ENCODE data around the gene DNAJB1.
A peak's percentile ranks its signal among the peaks of the same experiment; 100 is the strongest.

Gene DNAJB1

DNA sequence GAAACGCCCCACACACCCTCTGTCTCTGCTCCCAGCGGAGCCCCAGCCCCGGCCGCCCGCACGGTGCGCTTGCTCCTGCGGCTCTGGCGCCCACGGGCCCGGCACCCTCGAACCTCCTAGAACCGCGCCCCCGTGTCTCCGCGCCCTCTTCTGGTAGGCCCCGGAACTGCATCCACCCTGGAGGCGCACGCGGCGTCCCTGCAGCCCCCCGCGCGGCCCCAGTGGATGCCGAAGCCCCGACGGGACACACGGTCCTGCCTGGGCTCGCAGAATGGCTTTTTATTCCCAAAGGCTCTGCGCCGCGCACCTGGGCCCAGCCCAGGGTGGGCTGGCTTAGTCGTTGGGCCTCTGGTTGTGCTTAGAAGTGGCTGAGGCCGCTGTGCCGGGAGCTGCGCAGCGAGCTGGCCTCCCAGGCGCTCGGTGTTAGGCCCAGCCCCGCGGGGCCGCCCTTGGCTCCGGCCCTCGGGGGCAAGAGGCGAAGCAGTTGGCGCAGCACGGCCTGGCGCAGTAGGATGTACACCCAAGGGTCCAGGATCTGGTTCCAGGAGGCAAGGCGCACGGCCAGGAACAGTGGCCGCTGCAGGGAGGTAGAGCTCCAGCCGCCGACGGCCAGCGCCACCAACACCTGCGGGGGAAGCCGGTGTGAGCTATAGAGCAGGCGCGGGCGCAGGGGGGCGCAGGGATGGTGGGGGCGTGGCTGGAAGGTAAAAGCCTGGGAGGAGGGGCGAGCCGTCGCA lies 45.8 kb downstream of the DNAJB1 start:
- Mint-ChIP-seq H3K27ac (peak overlapping the region; percentile 59), H3K4me3 (peak overlapping the region; percentile 63 to 72), H3K27me3 (peaks cover 39 to 49% of the 10 kb centered on the region in 2 donors), H3K9me3 (no peaks in the 10 kb centered on the region), H3K36me3 (peaks cover 37 to 50% of the 10 kb centered on the region in 2 donors), H3K4me1 (peaks cover 28 to 54% of the 10 kb centered on the region in 2 donors)
- ATAC-seq (replicated peaks) = peak; percentile 69 to 72
- peak; percentile 66 for DNase-seq

DNA sequence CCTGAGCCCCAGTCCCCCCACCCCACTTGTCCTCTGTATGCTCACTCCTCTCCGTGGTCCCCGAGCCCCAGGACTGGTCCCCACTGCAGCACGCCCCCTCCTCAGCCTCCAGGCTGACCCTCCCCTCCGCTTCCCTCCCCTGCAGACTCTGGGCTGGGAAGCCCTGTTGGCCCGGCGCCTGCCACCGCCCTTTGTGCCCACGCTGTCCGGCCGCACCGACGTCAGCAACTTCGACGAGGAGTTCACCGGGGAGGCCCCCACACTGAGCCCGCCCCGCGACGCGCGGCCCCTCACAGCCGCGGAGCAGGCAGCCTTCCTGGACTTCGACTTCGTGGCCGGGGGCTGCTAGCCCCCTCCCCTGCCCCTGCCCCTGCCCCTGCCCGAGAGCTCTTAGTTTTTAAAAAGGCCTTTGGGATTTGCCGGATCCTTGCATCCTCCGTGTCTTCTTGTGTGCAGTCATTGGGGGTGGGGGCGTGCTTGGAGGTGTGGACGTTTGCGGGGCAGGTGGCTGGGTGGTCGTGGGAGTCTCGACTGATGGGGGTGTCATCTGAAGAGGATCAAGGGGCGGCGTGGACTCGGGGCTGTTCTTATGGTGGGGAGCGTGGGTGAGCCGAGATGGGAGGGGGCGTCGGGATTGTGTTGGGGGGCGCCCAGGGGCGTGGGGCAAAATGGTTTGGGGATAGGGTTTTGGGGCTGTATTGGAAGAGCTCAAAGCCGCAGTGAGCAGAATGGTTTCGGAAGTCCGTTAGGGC lies 46.6 kb downstream of the DNAJB1 start:
- H3K27me3 Mint-ChIP-seq = peaks cover 34 to 41% of the 10 kb centered on the region in 2 donors
- peaks cover 43 to 53% of the 10 kb centered on the region in 2 donors for H3K36me3 Mint-ChIP-seq
- H3K9me3 Mint-ChIP-seq = no peaks in the 10 kb centered on the region
- peak overlapping the region in 1 of 2 donors; percentile 51 for H3K4me3 Mint-ChIP-seq
- peaks cover 27 to 56% of the 10 kb centered on the region in 2 donors for H3K4me1 Mint-ChIP-seq
- no peak for ATAC-seq (replicated peaks)
- H3K27ac Mint-ChIP-seq = peak overlapping the region; percentile 25
- DNase-seq = no peak

DNA sequence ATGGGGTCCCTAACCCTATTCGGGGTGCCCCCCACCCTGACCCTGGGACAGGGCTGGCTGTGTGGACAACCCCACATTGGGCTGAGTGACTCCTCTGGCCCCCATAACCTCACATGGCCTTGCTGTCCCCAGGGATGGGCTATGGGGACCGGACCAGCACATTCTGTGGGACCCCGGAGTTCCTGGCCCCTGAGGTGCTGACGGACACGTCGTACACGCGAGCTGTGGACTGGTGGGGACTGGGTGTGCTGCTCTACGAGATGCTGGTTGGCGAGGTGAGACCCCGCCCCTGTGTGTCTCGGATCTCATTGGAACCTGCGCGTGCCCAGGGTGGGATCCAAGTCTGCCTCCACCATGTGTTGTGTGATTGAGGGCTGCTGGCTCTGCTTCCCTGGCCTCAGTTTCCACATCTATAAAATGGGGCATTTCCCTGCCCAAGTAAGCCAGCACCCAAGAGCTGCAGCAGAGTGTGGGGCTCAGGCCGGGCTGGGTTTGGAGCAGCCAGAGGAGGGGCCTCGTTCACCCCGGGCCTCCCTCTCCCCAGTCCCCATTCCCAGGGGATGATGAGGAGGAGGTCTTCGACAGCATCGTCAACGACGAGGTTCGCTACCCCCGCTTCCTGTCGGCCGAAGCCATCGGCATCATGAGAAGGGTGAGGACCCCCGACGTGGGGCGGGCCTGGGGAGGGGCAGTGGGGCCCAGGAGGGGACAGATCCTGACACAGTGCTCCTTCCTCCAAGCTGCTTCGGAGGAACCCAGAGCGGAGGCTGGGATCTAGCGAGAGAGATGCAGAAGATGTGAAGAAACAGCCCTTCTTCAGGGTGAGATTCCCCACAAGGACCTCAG lies 47.9 kb downstream of the DNAJB1 start:
- Mint-ChIP-seq H3K27ac (no peak overlapping the region), H3K9me3 (no peaks in the 10 kb centered on the region), H3K4me1 (peaks cover 19 to 44% of the 10 kb centered on the region in 2 donors), H3K36me3 (peaks cover 50 to 59% of the 10 kb centered on the region in 2 donors), H3K27me3 (peaks cover 22 to 28% of the 10 kb centered on the region in 2 donors), H3K4me3 (no peak overlapping the region)
- DNase-seq (no peak), ATAC-seq (replicated peaks) (no peak)

DNA sequence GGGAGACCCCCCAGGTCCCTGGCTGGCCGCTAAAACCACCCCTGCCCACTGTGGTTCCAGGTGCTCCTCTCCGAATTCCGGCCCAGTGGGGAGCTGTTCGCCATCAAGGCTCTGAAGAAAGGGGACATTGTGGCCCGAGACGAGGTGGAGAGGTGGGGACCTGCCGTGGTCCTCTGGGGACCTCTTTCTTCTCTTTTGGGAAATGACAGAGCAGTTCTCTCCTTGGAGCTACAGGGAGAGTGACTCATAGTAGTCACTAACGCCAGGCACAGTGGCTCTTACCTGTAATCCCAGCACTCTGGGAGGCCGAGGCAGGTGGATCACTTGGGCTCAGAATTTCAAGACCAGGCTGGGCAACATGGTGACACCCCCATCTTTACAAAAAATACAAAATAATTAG lies 50.4 kb downstream of the DNAJB1 start:
- Mint-ChIP-seq H3K4me1 (peaks cover 7 to 24% of the 10 kb centered on the region in 2 donors), H3K9me3 (no peaks in the 10 kb centered on the region), H3K27ac (no peak overlapping the region), H3K27me3 (peaks cover 5 to 7% of the 10 kb centered on the region in 2 donors), H3K36me3 (peaks cover 61 to 77% of the 10 kb centered on the region in 2 donors), H3K4me3 (no peak overlapping the region)
- DNase-seq (no peak), ATAC-seq (replicated peaks) (peak in 1 of 2 donors; percentile 51)

DNA sequence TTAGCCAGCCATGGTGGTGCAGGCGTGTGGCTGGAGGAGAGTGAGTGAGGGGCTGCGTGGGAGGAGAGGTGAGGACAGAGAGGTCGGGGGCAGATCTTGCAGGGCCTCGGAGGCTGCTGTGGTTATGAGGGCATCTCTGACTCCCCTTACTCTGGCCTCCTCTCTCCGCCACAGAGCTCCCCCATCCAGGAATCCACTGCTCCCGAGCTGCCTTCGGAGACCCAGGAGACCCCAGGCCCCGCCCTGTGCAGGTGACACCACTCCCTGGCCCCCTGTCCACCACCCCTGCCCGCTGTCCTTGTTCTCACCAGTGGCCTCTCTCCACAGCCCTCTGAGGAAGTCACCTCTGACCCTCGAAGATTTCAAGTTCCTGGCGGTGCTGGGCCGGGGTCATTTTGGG lies 50.8 kb downstream of the DNAJB1 start:
- Mint-ChIP-seq H3K36me3 (peaks cover 66 to 77% of the 10 kb centered on the region in 2 donors), H3K27me3 (peaks cover under 1 to 2% of the 10 kb centered on the region in 2 donors), H3K27ac (peak overlapping the region; percentile 47), H3K4me1 (peaks cover 7 to 20% of the 10 kb centered on the region in 2 donors), H3K4me3 (no peak overlapping the region), H3K9me3 (no peaks in the 10 kb centered on the region)
- DNase-seq (no peak), ATAC-seq (replicated peaks) (no peak)
